ENCODE measurements around the gene KLHL18. TPM values are rescaled to one million over a fixed set of nuclear protein-coding genes. Genes with fewer than 3 reads are reported as not detected.

Gene KLHL18
- total RNA-seq, 2 experiments from 2014 or later: 46.7 to 50.0 TPM

DNA sequence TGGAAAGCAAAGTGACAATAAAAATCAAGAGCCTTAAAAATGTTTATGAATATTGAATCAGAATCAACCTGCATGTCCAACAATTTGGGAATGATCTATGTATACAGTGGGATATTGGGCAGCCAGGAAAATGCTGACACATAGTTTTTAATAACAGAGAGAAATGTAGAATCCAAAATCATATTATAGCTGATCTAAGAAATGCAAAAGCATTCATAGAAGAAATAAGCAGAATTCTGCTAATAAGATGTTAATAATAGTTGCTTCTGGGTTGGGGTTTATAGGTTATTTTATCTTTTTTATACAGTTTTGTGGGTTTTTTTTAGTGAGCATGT is 15.3 kb upstream of the KLHL18 start:
- ChIA-PET POLR2A (interaction anchor here (0.9 kb wide), 1 partner anchor 16 kb away, joined by 3 read pairs; the partner anchor contains the start of gene KLHL18), CTCF (interaction anchor here (0.6 to 0.7 kb wide), 2 partner anchors 35 to 258 kb away, joined by 3 read pairs; no protein-coding TSS in a partner anchor)

- ChIA-PET POLR2A (no interaction called here), CTCF (no interaction called here)
These were observed 12.2 kb upstream of the KLHL18 start for GRCh38 chr3:47270526-47270925.

DNA sequence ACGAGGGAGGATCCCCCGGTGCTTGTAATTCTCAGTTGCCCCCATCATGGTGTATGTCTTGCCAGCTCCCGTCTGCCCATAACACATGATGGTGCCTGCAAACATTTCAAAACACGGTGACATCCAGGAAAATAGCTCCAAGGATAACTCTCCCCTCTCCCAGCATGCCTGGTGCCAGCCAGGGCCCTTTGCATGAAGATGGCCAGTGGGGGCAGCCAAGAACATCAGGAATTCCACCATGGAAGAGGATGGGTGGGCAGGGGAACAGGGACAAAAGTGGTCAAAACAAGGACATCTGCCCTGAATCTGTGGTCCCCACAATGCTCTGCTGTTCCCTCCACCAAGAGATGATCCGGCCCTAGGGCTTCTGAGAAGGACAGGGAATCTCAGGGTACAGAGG is 9.2 kb upstream of the KLHL18 start:
- POLR2A ChIA-PET: no interaction called here
- CTCF ChIA-PET: no interaction called here

GRCh38 chr3:47274652-47275051 is 8.1 kb upstream of the KLHL18 start:
- ChIA-PET POLR2A (no interaction called here), CTCF (interaction anchor here (0.5 kb wide), 1 partner anchor 1205 kb away, joined by 3 read pairs; no protein-coding TSS in a partner anchor)

GRCh38 chr3:47276558-47276957 is 6.2 kb upstream of the KLHL18 start:
- ChIA-PET CTCF (interaction anchor here (0.7 kb wide), 3 partner anchors 86 to 750 kb away, joined by 3 to 4 read pairs (median 3); no protein-coding TSS in a partner anchor), POLR2A (no interaction called here)

DNA sequence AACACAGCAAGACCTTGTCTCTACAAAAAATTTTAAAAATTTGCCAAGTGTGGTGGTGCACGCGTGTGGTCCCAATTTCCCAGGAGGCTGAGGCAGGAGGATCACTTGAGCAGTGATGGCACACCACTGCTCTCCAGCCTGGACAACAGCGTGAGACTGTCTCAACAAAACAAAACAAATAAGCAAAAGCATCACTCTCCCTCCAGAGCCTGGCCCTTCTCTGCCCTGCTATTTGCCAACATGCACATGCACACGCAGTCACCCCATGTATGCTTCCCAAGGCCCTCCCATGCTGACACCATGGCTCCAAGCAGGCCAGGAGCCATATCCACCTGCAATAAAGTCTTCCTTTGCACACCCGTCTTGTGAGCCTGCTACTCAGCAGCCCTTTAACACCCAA is 2.2 kb upstream of the KLHL18 start:
- CTCF ChIA-PET: no interaction called here
- POLR2A ChIA-PET: no interaction called here

- CTCF ChIA-PET: interaction anchor here (0.7 to 2.4 kb wide), 3 partner anchors 8 to 119 kb away, joined by 4 to 10 read pairs (median 5); partner anchors contain the start of gene SETD2
These were observed 421 bp downstream of the KLHL18 start for GRCh38 chr3:47283193-47283537.

GRCh38 chr3:47283591-47284364 is 1.0 kb downstream of the KLHL18 start:
- ChIA-PET POLR2A (interaction anchor here (0.9 to 2.6 kb wide), 3 partner anchors 8 to 325 kb away, joined by 3 to 9 read pairs (median 5); partner anchors contain the start of gene SETD2), CTCF (interaction anchor here (2.1 to 2.4 kb wide), 2 partner anchors 8 to 120 kb away, joined by 5 to 10 read pairs; partner anchors contain the start of gene SETD2)

More at GRCh38 chr3:47283193-47283537, 421 bp downstream of the KLHL18 start:
- POLR2A ChIA-PET: interaction anchor here (0.7 to 2.6 kb wide), 4 partner anchors 8 to 324 kb away, joined by 3 to 9 read pairs (median 4); partner anchors contain the start of gene SETD2

GRCh38 chr3:47288966-47289910 is 6.5 kb downstream of the KLHL18 start:
- CTCF ChIA-PET: interaction anchor here (0.8 to 1.2 kb wide), 2 partner anchors 36 to 94 kb away, joined by 3 read pairs; no protein-coding TSS in a partner anchor
- POLR2A ChIA-PET: no interaction called here

GRCh38 chr3:47291158-47291753 is 8.5 kb downstream of the KLHL18 start:
- ChIA-PET CTCF (interaction anchor here (1.7 kb wide), 1 partner anchor 9 kb away, joined by 10 read pairs; the partner anchor contains the start of genes KIF9 and KLHL18), POLR2A (interaction anchor here (1.4 kb wide), 1 partner anchor 8 kb away, joined by 5 read pairs; the partner anchor contains the start of genes KIF9 and KLHL18)

DNA sequence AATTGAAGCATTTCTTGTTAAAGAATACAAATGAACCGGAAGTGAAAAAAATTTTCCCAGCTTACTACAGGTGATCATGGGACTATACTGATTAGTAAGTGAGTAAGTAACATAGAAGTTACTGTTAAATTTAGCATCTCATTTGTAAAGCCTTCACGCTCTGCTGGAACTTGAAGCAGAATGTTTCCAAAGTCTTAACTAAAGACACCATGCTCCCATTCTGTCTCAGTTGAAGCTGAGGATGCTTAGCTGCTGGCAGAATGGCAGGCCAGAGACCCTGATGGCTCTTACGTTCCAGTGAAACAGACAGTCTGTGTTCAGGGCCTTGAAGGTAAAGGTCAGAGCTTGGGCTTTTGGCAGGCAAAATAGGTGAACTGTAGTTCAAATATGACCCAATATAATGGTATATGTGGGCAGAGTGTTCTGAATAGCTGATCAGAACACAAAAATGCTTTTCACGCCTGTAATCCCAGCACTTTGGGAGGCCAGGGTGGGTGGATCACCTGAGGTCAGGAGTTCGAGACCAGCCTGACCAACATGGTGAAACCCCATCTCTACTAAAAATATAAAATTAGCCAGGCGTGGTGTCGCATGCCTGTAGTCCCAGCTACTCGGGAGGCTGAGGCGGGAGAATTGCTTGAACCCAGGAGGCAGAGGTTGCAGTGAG is 9.1 kb downstream of the KLHL18 start:
- POLR2A ChIA-PET: interaction anchor here (1.4 kb wide), 1 partner anchor 9 kb away, joined by 5 read pairs; the partner anchor contains the start of genes KIF9 and KLHL18

GRCh38 chr3:47293822-47294221 is 11.1 kb downstream of the KLHL18 start:
- CTCF ChIA-PET: no interaction called here
- POLR2A ChIA-PET: no interaction called here

More for the DNA sequence above, 9.1 kb downstream of the KLHL18 start:
- CTCF ChIA-PET: interaction anchor here (1.7 kb wide), 1 partner anchor 9 kb away, joined by 10 read pairs; the partner anchor contains the start of genes KIF9 and KLHL18

DNA sequence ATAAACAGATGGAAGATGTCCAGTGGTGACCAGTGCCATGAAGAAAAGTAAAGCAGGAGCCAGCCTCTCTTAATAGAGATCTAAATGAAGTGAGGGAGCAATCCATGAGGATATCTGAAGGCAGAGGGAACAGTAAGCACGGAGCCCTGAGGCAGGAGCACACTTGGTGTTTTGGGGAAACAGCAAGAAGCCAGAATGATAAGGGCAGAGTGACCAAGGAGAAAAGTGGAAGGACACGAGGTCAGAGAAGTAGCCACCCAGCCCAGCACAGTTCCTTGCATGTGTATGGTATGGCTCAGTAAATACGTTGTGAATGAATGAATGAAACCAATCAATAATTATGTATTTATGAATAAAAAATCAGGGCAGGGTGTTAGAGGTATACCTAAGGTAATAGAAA is 11.6 kb downstream of the KLHL18 start:
- ChIA-PET CTCF (no interaction called here), POLR2A (no interaction called here)

DNA sequence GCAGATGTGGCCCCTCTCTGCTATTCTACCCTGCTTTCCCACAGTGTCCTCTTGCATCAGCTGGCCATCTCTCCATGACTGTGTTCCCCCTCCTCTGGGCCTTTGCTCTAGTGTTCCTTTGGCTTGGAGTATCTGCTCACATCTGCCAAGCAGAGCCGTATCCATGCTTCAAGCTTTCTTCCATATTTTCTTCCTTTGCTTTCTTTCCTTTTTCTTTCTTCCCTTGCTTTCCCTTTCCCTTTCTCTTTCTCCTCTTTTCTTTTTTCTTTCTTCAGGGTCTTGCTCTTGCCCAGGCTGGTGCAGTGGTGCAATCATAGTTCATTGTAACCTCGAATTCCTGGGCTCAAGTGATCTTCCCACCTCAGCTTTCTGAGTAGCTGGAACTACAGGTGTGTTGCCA is 12.6 kb downstream of the KLHL18 start:
- POLR2A ChIA-PET: no interaction called here

GRCh38 chr3:47295976-47296375 is 13.2 kb downstream of the KLHL18 start:
- POLR2A ChIA-PET: no interaction called here
- CTCF ChIA-PET: no interaction called here

More for the DNA sequence above, 12.6 kb downstream of the KLHL18 start:
- CTCF ChIA-PET: no interaction called here

DNA sequence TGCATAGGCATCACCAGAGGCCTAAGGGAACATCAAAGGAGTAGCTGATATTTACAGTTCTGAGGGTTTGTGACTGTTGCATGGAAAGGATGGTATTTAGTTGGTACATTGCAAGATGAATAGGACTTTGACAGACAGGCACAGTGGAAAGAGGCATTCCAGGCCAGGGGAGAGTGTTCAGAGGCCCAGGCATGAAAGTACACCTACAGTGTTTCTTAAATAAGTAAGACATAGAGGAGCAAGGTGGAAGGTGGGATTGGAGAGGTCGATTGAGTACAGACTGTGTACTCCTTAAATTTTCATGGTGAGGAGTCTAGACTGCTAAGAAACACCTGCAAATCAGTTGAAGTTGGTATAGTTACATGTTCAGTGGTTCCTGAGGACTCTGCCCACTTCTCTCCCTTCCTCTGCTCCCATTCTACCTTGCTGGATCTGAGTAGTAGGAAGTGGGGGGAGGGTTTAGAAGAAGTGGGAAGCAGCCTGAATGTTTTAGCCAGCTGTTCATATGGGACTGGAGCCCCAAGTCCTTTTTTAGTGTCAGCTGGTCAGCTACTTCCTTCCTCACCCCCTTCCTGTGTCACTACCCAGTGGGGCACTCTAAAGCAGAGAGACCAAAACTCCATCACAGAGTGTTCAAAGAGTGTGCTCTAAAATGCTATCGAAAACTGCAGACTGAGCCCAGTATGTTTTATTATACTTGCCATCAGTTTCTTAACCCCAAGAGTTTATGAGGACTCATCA is 14.0 kb downstream of the KLHL18 start:
- ChIA-PET CTCF (no interaction called here), POLR2A (no interaction called here)

DNA sequence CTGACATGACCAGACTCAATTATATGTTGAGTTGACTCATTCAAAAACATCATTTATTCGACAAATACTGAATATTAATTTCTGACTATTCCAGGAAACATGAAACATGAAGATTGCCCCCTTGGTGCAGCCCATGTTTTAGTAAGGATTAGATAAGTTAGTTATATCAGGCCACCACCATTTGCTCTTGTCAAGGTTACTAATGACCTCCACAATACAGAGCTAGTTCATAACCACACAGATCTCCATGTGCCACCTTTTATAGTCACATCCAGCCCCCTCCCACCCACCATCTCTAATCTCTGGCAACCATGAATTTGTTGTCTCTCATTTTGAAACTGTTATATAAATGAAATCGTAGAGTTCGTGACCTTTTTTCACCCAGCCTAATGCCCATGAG is 15.7 kb downstream of the KLHL18 start:
- POLR2A ChIA-PET: no interaction called here
- CTCF ChIA-PET: no interaction called here

All from activated CD8-positive, alpha-beta memory T cell treated with anti-CD3 and anti-CD28 coated beads for 36 hours (primary cell).